Natural killer cell (primary cell): ENCODE data around the gene KDM5A. TPM values are rescaled to one million over a fixed set of nuclear protein-coding genes. Genes with fewer than 3 reads are reported as not detected.

Experiments used
- ATAC-seq, 3 donors: fragments of 150-1000 bp in 2 of 3; fragments of 200-7000 bp in 1 of 3; cut with Tn5 transposase; 1 replicate in 1 of 3; 2 replicates in 2 of 3; pipeline ENCODE4 v1.10.0; 2021; ENCODE audit warnings: mild to moderate bottlenecking in 2 of 3, moderate library complexity in 2 of 3
- DNase-seq, 2 donors: peaks; one replicate each; pipeline versions ENCODE4 v3.0.0 to v3.0.0-alpha.2; 2013 to 2021; ENCODE audit warnings: mixed read lengths in 1 of 2
- H3K27ac ChIP-seq: one replicate; pipeline ENCODE4 v1.5.1; 2013; ENCODE audit warnings: mild to moderate bottlenecking, low read length
- H3K27me3 ChIP-seq: one replicate; pipeline ENCODE4 v1.6.1; 2013; ENCODE audit warnings: low read length; ENCODE audit not compliant: control insufficient read depth, insufficient read depth
- H3K36me3 ChIP-seq: one replicate; pipeline ENCODE4 v1.6.1; 2013; ENCODE audit warnings: low read length; ENCODE audit not compliant: control insufficient read depth, insufficient read depth
- H3K4me1 ChIP-seq: one replicate; pipeline ENCODE4 v1.6.1; 2013; ENCODE audit warnings: low read length; ENCODE audit not compliant: control insufficient read depth, insufficient read depth
- H3K4me3 ChIP-seq: one replicate; pipeline ENCODE4 v1.5.1; 2013; ENCODE audit warnings: low read length
- H3K9me3 ChIP-seq: one replicate; pipeline ENCODE4 v1.6.1; 2013; ENCODE audit warnings: low read length; ENCODE audit not compliant: control insufficient read depth, insufficient read depth
- H3K27ac Mint-ChIP-seq, 2 donors: one replicate each; pipeline ENCODE4 v1.8.0; 2022; ENCODE audit warnings: mild to moderate bottlenecking in 2 of 2, mixed read lengths in 2 of 2, moderate library complexity in 1 of 2
- H3K27me3 Mint-ChIP-seq, 2 donors: one replicate each; pipeline ENCODE4 v1.8.0; 2022; ENCODE audit warnings: low read depth in 2 of 2, mixed read lengths in 2 of 2
- H3K36me3 Mint-ChIP-seq: one replicate; pipeline ENCODE4 v1.8.0; 2022; ENCODE audit warnings: mixed read lengths
- H3K4me1 Mint-ChIP-seq, 2 donors: one replicate each; pipeline ENCODE4 v1.8.0; 2022; ENCODE audit warnings: mixed read lengths in 2 of 2
- H3K4me3 Mint-ChIP-seq: one replicate; pipeline ENCODE4 v1.8.0; 2022; ENCODE audit warnings: mild to moderate bottlenecking, moderate library complexity, mixed read lengths
- H3K9me3 Mint-ChIP-seq, 2 donors: one replicate each; pipeline ENCODE4 v1.8.0; 2022; ENCODE audit warnings: mixed read lengths in 2 of 2
- CTCF ChIP-seq: fragments of 200-600 bp; IDR thresholded peaks from one replicate; pipeline ENCODE4 v1.8.0; 2022; ENCODE audit warnings: antibody characterized with exemption
- WGBS: methylation state at CpG from one replicate; pipeline ENCODE4 v1.1.7; 2013; ENCODE audit warnings: missing lambda C conversion rate; ENCODE audit not compliant: insufficient coverage; 5-methylcytosine and 5-hydroxymethylcytosine counted together
- intact Hi-C: fragments of 100-400 bp; cut with micrococcal nuclease; formaldehyde crosslinking; loops from one replicate; pipeline ENCODE4 v1.14.2; 2022
- total RNA-seq, 4 donors: library from RNA; stranded (reverse); fragments of 120-200 nt in 1 of 4; gene quantifications; one replicate each; pipeline versions ENCODE4 v1.2.3 to v1.2.4, GENCODE V29; 2013 to 2022

Gene KDM5A
- total RNA-seq, 3 donors from 2014 or later (not counting 1 experiment from before 2014, with no cell fraction given): 175 to 194 (median 184) TPM

- 86% methylated on average over 6 of the region's 6 CpGs for WGBS
- peaks cover 16 to 28% of the 10 kb centered on the region in 2 donors for H3K4me1 Mint-ChIP-seq
- H3K36me3 Mint-ChIP-seq: no peaks in the 10 kb centered on the region
- intact Hi-C loops: no loop called here
- H3K4me1 ChIP-seq: no peaks in the 10 kb centered on the region
- no peaks in the 10 kb centered on the region for H3K27me3 Mint-ChIP-seq
- DNase-seq (no peak), ATAC-seq (no peak)
- no peak overlapping the region for H3K4me3 ChIP-seq
- H3K27me3 ChIP-seq: no peaks in the 10 kb centered on the region
- H3K4me3 Mint-ChIP-seq: no peak overlapping the region
- no peaks in the 10 kb centered on the region for H3K9me3 ChIP-seq
- TF ChIP-seq CTCF: no peak
- no peak overlapping the region for H3K27ac ChIP-seq
- no peaks in the 10 kb centered on the region for H3K9me3 Mint-ChIP-seq
- H3K36me3 ChIP-seq: peaks cover 8% of the 10 kb centered on the region
- no peak overlapping the region for H3K27ac Mint-ChIP-seq
Observed at GRCh38 chr12:275812-276211, 113.3 kb downstream of the KDM5A start.

GRCh38 chr12:273382-273781 is 115.7 kb downstream of the KDM5A start:
- H3K36me3 Mint-ChIP-seq: no peaks in the 10 kb centered on the region
- 49% methylated on average over 3 of the region's 3 CpGs for WGBS
- H3K4me3 ChIP-seq: no peak overlapping the region
- peaks cover under 1% of the 10 kb centered on the region for H3K36me3 ChIP-seq
- ATAC-seq: no peak
- no peak for TF ChIP-seq CTCF
- H3K4me1 ChIP-seq: no peaks in the 10 kb centered on the region
- intact Hi-C loops: no loop called here
- peak overlapping the region in 1 of 2 donors; percentile 63 for H3K27ac Mint-ChIP-seq
- no peaks in the 10 kb centered on the region for H3K27me3 ChIP-seq
- H3K4me3 Mint-ChIP-seq: no peak overlapping the region
- H3K4me1 Mint-ChIP-seq: peaks cover 16 to 32% of the 10 kb centered on the region in 2 donors
- no peaks in the 10 kb centered on the region for H3K27me3 Mint-ChIP-seq
- no peak overlapping the region for H3K27ac ChIP-seq
- no peak for DNase-seq
- no peaks in the 10 kb centered on the region for H3K9me3 ChIP-seq
- no peaks in the 10 kb centered on the region for H3K9me3 Mint-ChIP-seq

- no peak overlapping the region for H3K27ac ChIP-seq
- no peak overlapping the region for H3K4me3 ChIP-seq
- DNase-seq (no peak), ATAC-seq (peak in 1 of 3 donors; percentile 29)
- Mint-ChIP-seq H3K4me1 (peaks cover 16 to 29% of the 10 kb centered on the region in 2 donors), H3K36me3 (no peaks in the 10 kb centered on the region), H3K27ac (peak overlapping the region; percentile 21 to 63), H3K9me3 (no peaks in the 10 kb centered on the region), H3K4me3 (no peak overlapping the region), H3K27me3 (no peaks in the 10 kb centered on the region)
- no peaks in the 10 kb centered on the region for H3K27me3 ChIP-seq
- 76% methylated on average over 5 of the region's 6 CpGs for WGBS
- TF ChIP-seq CTCF: no peak
- intact Hi-C loops: no loop called here
- no peaks in the 10 kb centered on the region for H3K4me1 ChIP-seq
- H3K9me3 ChIP-seq: no peaks in the 10 kb centered on the region
- no peaks in the 10 kb centered on the region for H3K36me3 ChIP-seq
Observed at GRCh38 chr12:272942-273341, 116.2 kb downstream of the KDM5A start.

GRCh38 chr12:271161-271560 is 118.0 kb downstream of the KDM5A start:
- Mint-ChIP-seq H3K4me3 (no peak overlapping the region), H3K4me1 (peaks cover 16 to 20% of the 10 kb centered on the region in 2 donors), H3K27me3 (no peaks in the 10 kb centered on the region), H3K36me3 (no peaks in the 10 kb centered on the region), H3K27ac (peak overlapping the region in 1 of 2 donors; percentile 49), H3K9me3 (no peaks in the 10 kb centered on the region)
- no peaks in the 10 kb centered on the region for H3K27me3 ChIP-seq
- H3K9me3 ChIP-seq: no peaks in the 10 kb centered on the region
- DNase-seq (no peak), ATAC-seq (no peak)
- WGBS: 96% methylated on average over 3 of the region's 4 CpGs
- H3K36me3 ChIP-seq: no peaks in the 10 kb centered on the region
- intact Hi-C loops: no loop called here
- no peaks in the 10 kb centered on the region for H3K4me1 ChIP-seq
- no peak overlapping the region for H3K27ac ChIP-seq
- no peak for TF ChIP-seq CTCF
- no peak overlapping the region for H3K4me3 ChIP-seq
